Brain microvascular endothelial cell (primary cell): ENCODE measurements around the gene MAP2K5.

ENCODE experiments used
- DNase-seq: peaks from one replicate; pipeline ENCODE4 v3.0.0-alpha.2; 2020
- H3K27ac ChIP-seq: fragments of 250-450 bp; sonication (Bioruptor Pico); 2 replicates; pipeline ENCODE4 v1.5.1; 2020; ENCODE audit warnings: mild to moderate bottlenecking, moderate library complexity
- H3K27me3 ChIP-seq: fragments of 250-450 bp; sonication (Bioruptor Pico); replicated peaks from 2 replicates; pipeline ENCODE4 v1.5.1; 2020; ENCODE audit warnings: mild to moderate bottlenecking
- H3K36me3 ChIP-seq: fragments of 250-450 bp; sonication (Bioruptor Pico); replicated peaks from 2 replicates; pipeline ENCODE4 v1.5.1; 2020; ENCODE audit warnings: mild to moderate bottlenecking
- H3K4me3 ChIP-seq: 2 replicates; pipeline ENCODE4 v1.5.1; 2011; ENCODE audit warnings: low read depth, mild to moderate bottlenecking, control low read depth, low read length, moderate library complexity
- CTCF ChIP-seq: IDR thresholded peaks from 2 replicates; pipeline ENCODE4 v1.5.1; 2011; ENCODE audit warnings: low read depth, mild to moderate bottlenecking, moderate library complexity, low read length, control low read depth, inconsistent platforms; ENCODE audit errors: missing control alignments
- in situ Hi-C: cut with HindIII; loops from 2 replicates; pipeline ENCODE4 v1.10.0; 2017; ENCODE audit warnings: low sequenced_read_pairs, low pct_ligation_motif_present

MAP2K5 gene

GRCh38 chr15:67761343-67761742 lies 218.8 kb downstream of the MAP2K5 start:
- in situ Hi-C loops = no loop called here
- TF ChIP-seq CTCF = no peak
- H3K4me3 ChIP-seq = no peak overlapping the region
- no peak for DNase-seq
- H3K27me3 ChIP-seq = no peaks in the 10 kb centered on the region
- no peaks in the 10 kb centered on the region for H3K36me3 ChIP-seq
- H3K27ac ChIP-seq = no peak overlapping the region

GRCh38 chr15:67762610-67763368 lies 220.3 kb downstream of the MAP2K5 start:
- no peak overlapping the region for H3K27ac ChIP-seq
- DNase-seq = no peak
- H3K36me3 ChIP-seq = no peaks in the 10 kb centered on the region
- TF ChIP-seq CTCF = no peak
- in situ Hi-C loops = no loop called here
- no peak overlapping the region for H3K4me3 ChIP-seq
- no peaks in the 10 kb centered on the region for H3K27me3 ChIP-seq

GRCh38 chr15:67765701-67766100 lies 223.2 kb downstream of the MAP2K5 start:
- Histone ChIP-seq H3K36me3 (no peaks in the 10 kb centered on the region), H3K27ac (no peak overlapping the region), H3K4me3 (no peak overlapping the region), H3K27me3 (no peaks in the 10 kb centered on the region)
- no peak for TF ChIP-seq CTCF
- DNase-seq = no peak
- in situ Hi-C loops = no loop called here

DNA sequence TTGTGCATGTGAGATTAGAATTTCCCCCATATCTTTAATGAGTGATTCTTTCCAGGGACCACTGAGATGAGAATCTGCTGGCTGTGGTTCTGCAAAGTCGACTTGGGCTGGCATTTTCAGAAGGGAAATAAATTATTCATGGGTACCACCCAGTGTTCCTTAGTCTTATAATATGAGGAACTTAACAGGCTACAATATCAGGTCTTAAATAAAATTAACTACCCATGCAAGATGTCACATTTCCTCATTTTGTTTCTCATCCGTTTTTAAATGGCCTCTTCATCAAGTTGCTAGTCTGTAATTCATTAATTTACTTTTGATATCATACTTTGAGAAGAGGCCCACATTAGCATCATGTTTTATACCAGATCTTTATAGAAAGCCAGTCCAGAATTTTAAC lies 224.5 kb downstream of the MAP2K5 start:
- in situ Hi-C loops = no loop called here
- no peaks in the 10 kb centered on the region for H3K36me3 ChIP-seq
- H3K4me3 ChIP-seq = no peak overlapping the region
- no peak for DNase-seq
- TF ChIP-seq CTCF = no peak
- no peaks in the 10 kb centered on the region for H3K27me3 ChIP-seq
- no peak overlapping the region for H3K27ac ChIP-seq

DNA sequence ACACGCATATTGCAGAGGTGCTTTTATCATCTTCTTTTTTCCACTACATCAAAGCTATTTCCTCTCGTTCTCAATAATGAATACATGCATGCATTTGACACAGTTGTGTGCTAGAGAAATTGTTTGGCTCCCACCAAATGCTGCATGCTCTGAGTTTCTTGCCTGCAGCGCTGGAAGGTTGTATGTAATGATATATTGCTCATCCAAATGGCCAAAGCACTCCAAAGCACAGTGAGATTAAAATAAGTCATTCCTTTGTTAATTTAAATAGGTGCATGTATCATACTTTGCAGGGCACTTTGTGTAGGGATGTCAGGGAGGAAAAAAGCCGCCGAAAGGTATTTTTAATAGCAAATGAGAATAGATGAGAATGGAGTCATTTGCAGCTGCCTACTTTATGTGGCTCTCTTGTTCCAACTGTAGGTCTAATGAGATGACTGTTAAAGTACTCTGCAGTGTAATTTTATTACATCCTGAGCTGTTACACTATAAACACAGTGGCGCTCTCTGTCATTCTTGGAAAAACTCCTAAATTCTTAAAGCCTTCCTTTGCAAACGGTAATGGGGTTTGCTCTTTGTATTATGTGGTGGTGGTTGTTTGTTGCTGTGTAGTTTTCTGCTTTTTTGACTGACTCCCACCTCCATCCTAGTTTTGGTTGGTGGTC lies 225.9 kb downstream of the MAP2K5 start:
- TF ChIP-seq CTCF = no peak
- Histone ChIP-seq H3K36me3 (no peaks in the 10 kb centered on the region), H3K27me3 (no peaks in the 10 kb centered on the region), H3K27ac (no peak overlapping the region), H3K4me3 (no peak overlapping the region)
- DNase-seq = no peak
- in situ Hi-C loops = no loop called here
